Measurements from ENCODE around the gene PLCB1.

Gene PLCB1

GRCh38 chr20:8133310-8133768 lies 1.3 kb downstream of the PLCB1 start:
- no peak for TF ChIP-seq JUND (IDR thresholded peaks at IDR 0.05; ENCODE audit: low read depth)
- no peak for DNase-seq (ENCODE audit: low read depth in 1 of 2, low spot score in 1 of 2)
- in situ Hi-C loops (cut with HindIII; ENCODE audit: low pct_unique_long_range_greater_than_20kb, low sequenced_read_pairs): no loop called here

GRCh38 chr20:8133851-8134451 lies 1.9 kb downstream of the PLCB1 start:
- in situ Hi-C loops (cut with HindIII; ENCODE audit: low pct_unique_long_range_greater_than_20kb, low sequenced_read_pairs): no loop called here
- no peak for DNase-seq (ENCODE audit: low read depth in 1 of 2, low spot score in 1 of 2)

GRCh38 chr20:8139899-8140298 lies 7.8 kb downstream of the PLCB1 start:
- no peak for TF ChIP-seq JUND (IDR thresholded peaks at IDR 0.05; ENCODE audit: low read depth)
- in situ Hi-C loops (cut with HindIII; ENCODE audit: low pct_unique_long_range_greater_than_20kb, low sequenced_read_pairs): no loop called here
- no peak for DNase-seq (ENCODE audit: low read depth in 1 of 2, low spot score in 1 of 2)

More at GRCh38 chr20:8133851-8134451, 1.9 kb downstream of the PLCB1 start:
- TF ChIP-seq JUND (IDR thresholded peaks at IDR 0.05; ENCODE audit: low read depth): no peak

GRCh38 chr20:8143474-8143873 lies 11.4 kb downstream of the PLCB1 start:
- no peak for DNase-seq (ENCODE audit: low read depth in 1 of 2, low spot score in 1 of 2)
- in situ Hi-C loops (cut with HindIII; ENCODE audit: low pct_unique_long_range_greater_than_20kb, low sequenced_read_pairs): no loop called here
- TF ChIP-seq JUND (IDR thresholded peaks at IDR 0.05; ENCODE audit: low read depth): no peak

- DNase-seq (ENCODE audit: low read depth in 1 of 2, low spot score in 1 of 2): no peak
- in situ Hi-C loops (cut with HindIII; ENCODE audit: low pct_unique_long_range_greater_than_20kb, low sequenced_read_pairs): no loop called here
- TF ChIP-seq JUND (IDR thresholded peaks at IDR 0.05; ENCODE audit: low read depth): no peak
Observed at GRCh38 chr20:8144282-8145245, 12.5 kb downstream of the PLCB1 start.

GRCh38 chr20:8145246-8146168 lies 13.4 kb downstream of the PLCB1 start:
- in situ Hi-C loops (cut with HindIII; ENCODE audit: low pct_unique_long_range_greater_than_20kb, low sequenced_read_pairs): no loop called here
- DNase-seq (ENCODE audit: low read depth in 1 of 2, low spot score in 1 of 2): no peak
- no peak for TF ChIP-seq JUND (IDR thresholded peaks at IDR 0.05; ENCODE audit: low read depth)

- no peak for TF ChIP-seq JUND (IDR thresholded peaks at IDR 0.05; ENCODE audit: low read depth)
- DNase-seq (ENCODE audit: low read depth in 1 of 2, low spot score in 1 of 2): no peak
- in situ Hi-C loops (cut with HindIII; ENCODE audit: low pct_unique_long_range_greater_than_20kb, low sequenced_read_pairs): no loop called here
Observed at GRCh38 chr20:8147476-8147875, 15.4 kb downstream of the PLCB1 start.

- TF ChIP-seq JUND (IDR thresholded peaks at IDR 0.05; ENCODE audit: low read depth): no peak
- in situ Hi-C loops (cut with HindIII; ENCODE audit: low pct_unique_long_range_greater_than_20kb, low sequenced_read_pairs): no loop called here
- no peak for DNase-seq (ENCODE audit: low read depth in 1 of 2, low spot score in 1 of 2)
Observed at GRCh38 chr20:8148501-8148900, 16.4 kb downstream of the PLCB1 start.

- TF ChIP-seq JUND (IDR thresholded peaks at IDR 0.05; ENCODE audit: low read depth): no peak
- DNase-seq (ENCODE audit: low read depth in 1 of 2, low spot score in 1 of 2): no peak
- in situ Hi-C loops (cut with HindIII; ENCODE audit: low pct_unique_long_range_greater_than_20kb, low sequenced_read_pairs): no loop called here
Observed at GRCh38 chr20:8150591-8150990, 18.5 kb downstream of the PLCB1 start.

GRCh38 chr20:8151372-8151771 lies 19.3 kb downstream of the PLCB1 start:
- no peak for DNase-seq (ENCODE audit: low read depth in 1 of 2, low spot score in 1 of 2)
- in situ Hi-C loops (cut with HindIII; ENCODE audit: low pct_unique_long_range_greater_than_20kb, low sequenced_read_pairs): no loop called here
- TF ChIP-seq JUND (IDR thresholded peaks at IDR 0.05; ENCODE audit: low read depth): no peak

- DNase-seq (ENCODE audit: low read depth in 1 of 2, low spot score in 1 of 2): no peak
- TF ChIP-seq JUND (IDR thresholded peaks at IDR 0.05; ENCODE audit: low read depth): no peak
- in situ Hi-C loops (cut with HindIII; ENCODE audit: low pct_unique_long_range_greater_than_20kb, low sequenced_read_pairs): no loop called here
Observed at GRCh38 chr20:8152183-8152582, 20.1 kb downstream of the PLCB1 start.

GRCh38 chr20:8152847-8153246 lies 20.8 kb downstream of the PLCB1 start:
- in situ Hi-C loops (cut with HindIII; ENCODE audit: low pct_unique_long_range_greater_than_20kb, low sequenced_read_pairs): no loop called here
- no peak for DNase-seq (ENCODE audit: low read depth in 1 of 2, low spot score in 1 of 2)
- no peak for TF ChIP-seq JUND (IDR thresholded peaks at IDR 0.05; ENCODE audit: low read depth)

All from T47D (cell line).